ENCODE data around the gene RETREG1.

RETREG1 gene

GRCh38 chr5:16486711-16487111 lies 130.1 kb downstream of the RETREG1 start:
- Histone ChIP-seq H3K9me3 (replicated peaks; ENCODE audit: insufficient read depth, low read length) (no peaks in the 10 kb centered on the region), H3K9ac (ENCODE audit: low read length) (no peak overlapping the region), H3K36me3 (replicated peaks; ENCODE audit: insufficient read depth, low read length) (no peaks in the 10 kb centered on the region), H3K27ac (ENCODE audit: low read length) (no peak overlapping the region), H3K9me2 (replicated peaks; ENCODE audit: insufficient read depth, low read length) (no peaks in the 10 kb centered on the region), H3F3A (ENCODE audit: insufficient read depth, low read length) (no peaks in the 10 kb centered on the region), H3K4me1 (ENCODE audit: low read length) (no peaks in the 10 kb centered on the region), H2AFZ (ENCODE audit: low read length) (no peak overlapping the region), H3K4me2 (ENCODE audit: low read depth, low read length) (no peak overlapping the region), H4K20me1 (ENCODE audit: insufficient read depth, low read length) (no peaks in the 10 kb centered on the region), H3K4me3 (ENCODE audit: low read length) (no peak overlapping the region), H3K79me2 (ENCODE audit: low read length) (no peaks in the 10 kb centered on the region), H3K27me3 (replicated peaks; ENCODE audit: insufficient read depth, low read length) (no peaks in the 10 kb centered on the region)
- no peak for DNase-seq
- TF ChIP-seq CTCF (IDR thresholded peaks at IDR 0.05; ENCODE audit: low read length): no peak

DNA sequence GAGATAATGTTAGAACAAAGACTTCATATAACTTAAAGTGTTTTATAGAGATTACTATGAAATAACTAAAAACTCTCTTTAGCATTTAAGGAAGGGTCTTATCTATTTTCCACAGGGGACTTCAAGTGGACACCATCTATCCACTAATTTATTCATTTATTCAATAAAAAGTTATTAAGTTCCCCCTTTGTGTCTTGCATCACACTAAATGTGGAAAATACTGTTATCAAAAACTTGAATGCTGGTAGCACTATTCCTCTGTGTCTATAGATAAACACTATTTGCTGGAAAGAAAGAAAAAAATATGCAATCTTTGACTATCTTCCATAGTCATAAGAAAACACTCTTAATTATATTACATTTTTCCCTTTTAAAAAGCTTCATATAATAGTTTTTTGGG lies 131.1 kb downstream of the RETREG1 start:
- Histone ChIP-seq H3K4me1 (ENCODE audit: low read length) (no peaks in the 10 kb centered on the region), H2AFZ (ENCODE audit: low read length) (no peak overlapping the region), H3K4me3 (ENCODE audit: low read length) (no peak overlapping the region), H4K20me1 (ENCODE audit: insufficient read depth, low read length) (no peaks in the 10 kb centered on the region), H3K9me3 (replicated peaks; ENCODE audit: insufficient read depth, low read length) (no peaks in the 10 kb centered on the region), H3K27me3 (replicated peaks; ENCODE audit: insufficient read depth, low read length) (no peaks in the 10 kb centered on the region), H3K9me2 (replicated peaks; ENCODE audit: insufficient read depth, low read length) (no peaks in the 10 kb centered on the region), H3K79me2 (ENCODE audit: low read length) (no peaks in the 10 kb centered on the region), H3K9ac (ENCODE audit: low read length) (no peak overlapping the region), H3K27ac (ENCODE audit: low read length) (no peak overlapping the region), H3K4me2 (ENCODE audit: low read depth, low read length) (no peak overlapping the region), H3K36me3 (replicated peaks; ENCODE audit: insufficient read depth, low read length) (no peaks in the 10 kb centered on the region), H3F3A (ENCODE audit: insufficient read depth, low read length) (no peaks in the 10 kb centered on the region)
- no peak for TF ChIP-seq CTCF (IDR thresholded peaks at IDR 0.05; ENCODE audit: low read length)
- no peak for TF ChIP-seq EZH2 (optimal IDR thresholded peaks at IDR 0.05; ENCODE audit: low read depth, low read length)
- no peak for TF ChIP-seq EZH2phosphoT487 (IDR thresholded peaks at IDR 0.05; ENCODE audit: low read length)
- DNase-seq: no peak

GRCh38 chr5:16484081-16484480 lies 132.7 kb downstream of the RETREG1 start:
- Histone ChIP-seq H3K79me2 (ENCODE audit: low read length) (no peaks in the 10 kb centered on the region), H3K9ac (ENCODE audit: low read length) (no peak overlapping the region), H3K4me3 (ENCODE audit: low read length) (no peak overlapping the region), H3K4me1 (ENCODE audit: low read length) (no peaks in the 10 kb centered on the region), H2AFZ (ENCODE audit: low read length) (no peak overlapping the region), H3K27me3 (replicated peaks; ENCODE audit: insufficient read depth, low read length) (no peaks in the 10 kb centered on the region), H3K36me3 (replicated peaks; ENCODE audit: insufficient read depth, low read length) (no peaks in the 10 kb centered on the region), H3K9me3 (replicated peaks; ENCODE audit: insufficient read depth, low read length) (no peaks in the 10 kb centered on the region), H3F3A (ENCODE audit: insufficient read depth, low read length) (no peaks in the 10 kb centered on the region), H3K4me2 (ENCODE audit: low read depth, low read length) (no peak overlapping the region), H3K9me2 (replicated peaks; ENCODE audit: insufficient read depth, low read length) (no peaks in the 10 kb centered on the region), H4K20me1 (ENCODE audit: insufficient read depth, low read length) (no peaks in the 10 kb centered on the region), H3K27ac (ENCODE audit: low read length) (no peak overlapping the region)
- no peak for TF ChIP-seq CTCF (IDR thresholded peaks at IDR 0.05; ENCODE audit: low read length)
- TF ChIP-seq EZH2 (optimal IDR thresholded peaks at IDR 0.05; ENCODE audit: low read depth, low read length): no peak
- TF ChIP-seq EZH2phosphoT487 (IDR thresholded peaks at IDR 0.05; ENCODE audit: low read length): no peak
- no peak for DNase-seq

- Histone ChIP-seq H3K27ac (ENCODE audit: low read length) (no peak overlapping the region), H3K36me3 (replicated peaks; ENCODE audit: insufficient read depth, low read length) (no peaks in the 10 kb centered on the region), H2AFZ (ENCODE audit: low read length) (no peak overlapping the region), H3K9me2 (replicated peaks; ENCODE audit: insufficient read depth, low read length) (no peaks in the 10 kb centered on the region), H4K20me1 (ENCODE audit: insufficient read depth, low read length) (no peaks in the 10 kb centered on the region), H3K4me3 (ENCODE audit: low read length) (no peak overlapping the region), H3K79me2 (ENCODE audit: low read length) (no peaks in the 10 kb centered on the region), H3K4me2 (ENCODE audit: low read depth, low read length) (no peak overlapping the region), H3K4me1 (ENCODE audit: low read length) (no peaks in the 10 kb centered on the region), H3F3A (ENCODE audit: insufficient read depth, low read length) (no peaks in the 10 kb centered on the region), H3K9me3 (replicated peaks; ENCODE audit: insufficient read depth, low read length) (no peaks in the 10 kb centered on the region), H3K9ac (ENCODE audit: low read length) (no peak overlapping the region), H3K27me3 (replicated peaks; ENCODE audit: insufficient read depth, low read length) (no peaks in the 10 kb centered on the region)
- TF ChIP-seq EZH2phosphoT487 (IDR thresholded peaks at IDR 0.05; ENCODE audit: low read length) (no peak), CTCF (IDR thresholded peaks at IDR 0.05; ENCODE audit: low read length) (no peak), EZH2 (optimal IDR thresholded peaks at IDR 0.05; ENCODE audit: low read depth, low read length) (no peak)
- no peak for DNase-seq
Observed at GRCh38 chr5:16483361-16483760, 133.4 kb downstream of the RETREG1 start.
